ENCODE results near the gene ARHGAP25.

- TF ChIP-seq CTCF (IDR thresholded peaks at IDR 0.05; ENCODE audit: insufficient read depth, low read length, poor library complexity, severe bottlenecking), result no peak
- TF ChIP-seq EZH2phosphoT487 (conservative IDR thresholded peaks at IDR 0.05; ENCODE audit: low read length), result no peak
Measured at GRCh38 chr2:68829749-68830148, 95.1 kb downstream of the ARHGAP25 start.

Data from SU-DHL-6 (cell line).